Motor neuron (in vitro differentiated cells): Measurements from ENCODE around the gene FOXP1. TPM values are rescaled to one million over a fixed set of nuclear protein-coding genes. Genes with fewer than 3 reads are reported as not detected.

Source experiments
- ATAC-seq, 8 experiments: fragments of 200-7000 bp; cut with Tn5 transposase; replicated peaks in 6 of 8; 2 replicates each; pipeline ENCODE4 v1.8.0; 2021; ENCODE audit warnings: mild to moderate bottlenecking in 8 of 8, moderate library complexity in 8 of 8
- H3K27ac ChIP-seq, 2 donors: fragments of 250-450 bp; sonication (Bioruptor Pico); 2 replicates each; pipeline ENCODE4 v1.9.0; 2021; ENCODE audit warnings: antibody characterized with exemption in 2 of 2, mild to moderate bottlenecking in 2 of 2, moderate library complexity in 1 of 2
- H3K4me1 ChIP-seq, 2 donors: fragments of 250-450 bp; sonication (Bioruptor Pico); replicated peaks in 1 of 2; 2 replicates each; pipeline ENCODE4 v1.6.1; 2021; ENCODE audit warnings: antibody characterized with exemption in 2 of 2, mild to moderate bottlenecking in 2 of 2, moderate library complexity in 1 of 2
- H3K4me3 ChIP-seq, 5 donors: fragments of 250-450 bp; sonication (Bioruptor Pico); 2 replicates each; pipeline ENCODE4 v1.9.0; 2021; ENCODE audit warnings: antibody characterized with exemption in 5 of 5, mild to moderate bottlenecking in 5 of 5, moderate library complexity in 4 of 5
- WGBS, 10 experiments: fragments of 450-650 bp; shearing (Covaris generic); methylation state at CpG; one replicate each; pipeline ENCODE4 v1.0.0; 2022; 5-methylcytosine and 5-hydroxymethylcytosine counted together
- in situ Hi-C, 9 experiments: fragments of 400-800 bp; cut with MboI; loops; one replicate each; pipeline ENCODE4 v1.15.0; 2021; ENCODE audit warnings: low sequenced_read_pairs in 9 of 9, low pct_unique_long_range_greater_than_20kb in 2 of 9; ENCODE audit not compliant: unreplicated experiment in 9 of 9
- total RNA-seq, 8 experiments: library from RNA; unstranded; fragments of 300-600 nt; gene quantifications; 2 replicates each; pipeline versions ENCODE4 v1.2.3 to v1.2.4, GENCODE V29; 2022

Gene FOXP1
- total RNA-seq, 8 experiments from 2014 or later: 7.0 to 118 (median 74.5) TPM

DNA sequence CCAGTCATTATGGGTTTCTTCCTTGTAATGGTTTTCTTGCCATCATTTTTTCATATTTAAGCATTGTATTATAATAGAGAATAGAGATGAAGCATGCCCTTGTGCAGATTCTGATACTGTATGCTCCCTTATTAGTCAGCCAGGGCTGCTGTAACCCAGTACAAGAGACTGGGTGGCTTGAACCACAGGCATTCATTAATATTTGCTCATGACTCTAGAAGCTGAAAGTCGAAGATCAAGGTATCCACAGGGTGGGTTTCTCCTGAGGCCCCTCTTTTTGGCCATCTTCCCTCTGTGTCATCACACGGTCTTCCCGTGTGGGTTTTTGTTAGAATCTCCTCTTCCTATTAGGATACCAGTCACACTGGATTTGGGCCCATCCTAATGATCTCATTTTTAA, 74.5 kb downstream of the FOXP1 start:
- ATAC-seq: peak in 1 of 8 experiments; percentile 21
- no peak overlapping the region for H3K4me3 ChIP-seq
- WGBS, 10 experiments: 25 to 100% (median 87%) methylated on average over 1 to 3 of the region's 3 CpGs; no CpG with 5 or more reads in 1 of the 10 experiments
- peaks cover 8 to 18% of the 10 kb centered on the region in 2 donors for H3K4me1 ChIP-seq
- in situ Hi-C loops: no loop called here
- no peak overlapping the region for H3K27ac ChIP-seq

DNA sequence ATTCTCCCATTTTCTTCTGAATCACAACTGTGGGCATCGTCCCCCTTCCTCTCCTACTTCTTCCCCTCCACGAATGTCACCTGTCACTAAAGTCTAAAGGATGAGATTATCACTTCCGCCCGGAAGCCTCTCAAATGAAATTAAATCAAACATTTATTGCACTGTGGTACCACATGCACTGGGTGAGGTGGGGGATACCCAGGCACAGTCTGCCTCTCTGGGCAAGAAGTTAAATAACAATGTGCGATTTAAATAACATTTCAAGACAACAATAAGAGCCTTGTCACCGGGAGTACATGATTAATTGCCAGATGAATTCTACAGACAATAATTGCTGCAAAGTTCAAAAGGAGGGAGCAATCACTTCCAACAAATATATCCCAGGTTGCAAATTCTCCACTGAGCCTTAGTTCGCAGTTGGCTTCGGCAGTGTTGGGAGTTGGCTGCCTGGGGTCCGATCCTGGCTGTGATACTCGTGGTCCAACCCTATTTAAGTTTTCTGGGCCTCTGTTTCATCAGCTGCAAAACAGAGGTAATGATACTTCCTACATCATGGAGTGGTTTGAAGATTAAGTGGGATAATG, 77.7 kb downstream of the FOXP1 start:
- in situ Hi-C loops: no loop called here
- 0 to 84% (median 70%) methylated on average over 1 to 10 of the region's 10 CpGs; no CpG with 5 or more reads in 1 of the 10 experiments for WGBS, 10 experiments
- Histone ChIP-seq H3K4me1 (peaks cover 7 to 14% of the 10 kb centered on the region in 2 donors), H3K4me3 (no peak overlapping the region), H3K27ac (no peak overlapping the region)
- ATAC-seq: peak in 4 of 8 experiments; percentile 22 to 78 (median 72)

DNA sequence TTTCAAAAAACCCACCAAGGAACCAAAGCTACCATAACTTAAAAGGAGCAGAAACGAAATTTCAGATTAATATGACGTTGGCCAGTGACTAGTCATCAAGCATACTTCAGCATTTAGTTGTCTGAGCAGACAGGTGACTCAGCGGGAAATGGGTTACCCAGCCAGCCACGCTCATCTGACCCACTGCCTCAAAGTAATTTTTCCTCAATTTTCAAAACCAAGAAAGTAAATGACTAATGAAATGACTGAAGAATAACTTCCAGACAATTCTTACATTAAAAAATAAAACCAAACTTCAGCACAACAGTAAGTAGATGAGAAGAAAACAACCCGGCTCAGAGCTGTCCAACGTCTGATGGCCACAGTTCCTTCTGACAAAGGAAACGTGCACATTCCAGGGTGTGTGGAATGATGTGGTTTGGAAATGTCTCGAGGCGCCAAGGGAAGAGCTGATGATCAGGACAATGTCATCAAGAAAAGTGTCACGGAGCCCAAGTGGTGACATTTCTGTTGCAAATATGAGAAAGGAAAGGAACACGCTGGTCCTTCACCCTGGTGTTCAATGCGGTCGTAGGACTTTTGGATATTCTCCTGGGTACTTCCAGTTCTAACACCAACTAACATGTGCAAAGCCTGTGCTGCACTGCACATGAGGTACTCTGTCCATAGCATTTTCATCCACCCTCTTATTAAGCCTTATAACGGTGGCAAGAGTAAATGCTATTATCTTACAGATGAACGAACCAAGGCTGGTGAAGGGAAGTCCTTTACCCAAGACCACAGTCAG, 79.1 kb downstream of the FOXP1 start:
- peak in 3 of 8 experiments; percentile 53 to 94 (median 91) for ATAC-seq
- Histone ChIP-seq H3K27ac (no peak overlapping the region), H3K4me3 (no peak overlapping the region), H3K4me1 (peaks cover 7 to 9% of the 10 kb centered on the region in 2 donors)
- in situ Hi-C loops: no loop called here
- WGBS, 10 experiments: 5 to 94% (median 65%) methylated on average over 3 to 14 of the region's 15 CpGs; no CpG with 5 or more reads in 1 of the 10 experiments

DNA sequence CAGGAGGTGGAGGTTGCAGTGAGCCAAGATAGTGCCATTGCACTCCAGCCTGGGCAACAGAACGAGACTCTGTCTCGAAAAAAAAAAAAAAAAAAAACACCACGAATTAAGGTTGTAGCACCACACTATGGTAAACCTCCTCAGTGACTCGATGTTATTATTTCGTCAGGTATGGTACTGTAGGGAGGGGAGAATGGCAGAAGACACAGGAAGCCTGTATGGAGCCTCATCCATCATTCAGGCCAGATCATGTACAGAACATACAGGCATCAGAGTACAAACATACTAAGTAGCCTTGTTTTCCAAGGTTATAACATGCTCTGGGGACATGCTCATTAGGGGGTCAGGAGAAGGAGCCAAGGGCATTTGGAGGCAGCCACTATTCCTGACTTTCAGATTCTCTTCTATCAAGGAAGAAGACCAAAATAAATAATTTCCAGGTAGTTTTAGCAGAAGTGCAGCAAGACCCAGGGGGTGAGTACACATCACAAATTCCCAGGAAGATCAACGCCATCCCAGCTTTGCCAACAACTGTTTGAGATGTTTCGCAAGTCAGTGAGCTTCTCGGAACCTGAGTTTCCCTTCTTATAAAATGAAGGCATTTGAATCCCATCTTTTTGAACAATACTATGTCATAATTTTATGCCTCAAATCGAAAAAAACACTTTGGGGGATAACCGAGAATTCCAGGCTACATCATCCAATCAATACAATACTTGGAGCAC, 79.8 kb downstream of the FOXP1 start:
- Histone ChIP-seq H3K4me1 (peaks cover 7 to 9% of the 10 kb centered on the region in 2 donors), H3K27ac (no peak overlapping the region), H3K4me3 (no peak overlapping the region)
- peak in 1 of 8 experiments; percentile 25 for ATAC-seq
- in situ Hi-C loops: no loop called here
- 36 to 100% (median 93%) methylated on average over 3 to 10 of the region's 10 CpGs; no CpG with 5 or more reads in 1 of the 10 experiments for WGBS, 10 experiments

DNA sequence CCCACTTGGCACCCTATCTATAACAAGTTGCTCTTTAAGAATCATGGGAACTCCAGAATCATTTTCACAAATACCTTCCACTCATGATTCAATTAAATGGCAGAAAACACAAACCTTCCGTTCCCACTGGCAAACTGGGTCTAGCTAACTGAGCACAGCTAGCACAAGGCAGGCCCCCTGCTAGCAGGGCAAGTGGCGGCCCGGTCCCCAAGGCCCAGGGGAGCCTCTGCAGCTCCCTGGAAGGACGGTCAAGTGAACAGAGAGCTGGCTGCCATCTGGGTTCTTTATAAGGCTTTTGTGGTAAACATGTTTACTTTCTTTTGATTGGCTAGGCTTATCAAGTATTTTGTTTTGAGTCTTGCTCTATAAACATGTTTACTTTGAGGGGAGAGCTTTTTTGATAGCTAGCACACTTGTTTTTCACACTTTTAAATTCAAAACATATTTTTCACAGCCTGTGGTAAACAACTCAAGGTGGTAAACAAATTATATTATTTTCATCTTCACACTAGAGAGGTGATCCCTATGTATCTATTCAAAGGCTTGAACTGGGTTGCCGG, 81.4 kb downstream of the FOXP1 start:
- in situ Hi-C loops: no loop called here
- WGBS, 10 experiments: 81 to 100% (median 100%) methylated on average over 1 to 3 of the region's 5 CpGs; no CpG with 5 or more reads in 2 of the 10 experiments

DNA sequence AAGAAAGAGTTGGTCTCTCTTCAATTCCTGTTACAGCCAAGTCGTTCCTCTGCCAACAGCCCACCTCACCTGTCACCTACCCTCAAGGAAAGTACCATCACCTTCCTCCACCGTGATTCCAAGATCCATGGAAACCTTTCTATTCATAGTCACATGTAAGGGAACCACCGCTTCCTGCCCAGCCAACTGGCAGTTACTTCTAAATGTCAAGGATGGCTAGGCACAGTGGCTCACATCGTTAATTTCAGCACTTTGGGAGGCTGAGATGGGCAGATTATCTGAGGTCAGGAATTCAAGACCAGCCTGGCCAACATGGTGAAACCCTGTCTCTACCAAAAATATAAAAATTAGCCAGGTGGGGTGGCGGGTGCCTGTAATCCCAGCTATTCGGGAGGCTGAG, 82.8 kb downstream of the FOXP1 start:
- Histone ChIP-seq H3K27ac (no peak overlapping the region), H3K4me3 (no peak overlapping the region), H3K4me1 (peaks cover 13 to 19% of the 10 kb centered on the region in 2 donors)
- no peak for ATAC-seq
- WGBS, 10 experiments: 83 to 100% (median 92%) methylated on average over 2 to 5 of the region's 6 CpGs; no CpG with 5 or more reads in 2 of the 10 experiments
- in situ Hi-C loops: no loop called here

More for the DNA sequence above, 81.4 kb downstream of the FOXP1 start:
- Histone ChIP-seq H3K27ac (no peak overlapping the region), H3K4me3 (no peak overlapping the region), H3K4me1 (peaks cover 17 to 20% of the 10 kb centered on the region in 2 donors)
- no peak for ATAC-seq

DNA sequence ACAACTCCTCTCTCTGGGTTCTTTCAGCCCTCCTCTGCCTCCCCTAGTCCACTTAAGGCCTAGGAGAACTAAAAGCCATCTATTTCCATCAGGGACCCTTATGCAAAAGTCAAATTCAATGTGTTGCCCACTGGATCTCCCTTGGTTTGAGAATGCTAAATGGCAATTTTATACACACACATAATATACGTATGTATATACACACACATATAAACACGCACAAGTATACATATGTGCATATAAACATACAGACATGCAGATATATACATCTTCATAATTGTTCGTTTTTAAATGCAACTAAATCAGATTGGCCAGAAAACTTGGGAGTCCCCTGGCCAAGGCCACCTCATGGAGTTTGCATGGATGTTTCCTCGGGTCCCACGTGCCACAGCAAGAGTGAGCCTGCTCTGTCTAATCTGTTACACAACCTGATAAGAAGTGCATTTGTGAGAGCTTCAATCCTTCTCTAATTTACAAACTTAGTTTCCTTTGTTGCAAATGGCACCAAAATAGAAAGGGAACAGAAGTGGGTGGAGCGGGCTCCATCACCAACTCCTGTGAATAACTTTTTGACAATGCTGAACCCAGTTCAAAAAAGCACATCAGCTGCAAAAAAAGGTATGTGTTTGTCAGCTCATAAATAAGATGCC, 84.2 kb downstream of the FOXP1 start:
- peak in 1 of 8 experiments; percentile 65 for ATAC-seq
- H3K4me3 ChIP-seq: no peak overlapping the region
- in situ Hi-C loops: no loop called here
- 0 to 100% (median 91%) methylated on average over 1 to 5 of the region's 6 CpGs; no CpG with 5 or more reads in 1 of the 10 experiments for WGBS, 10 experiments
- no peak overlapping the region for H3K27ac ChIP-seq
- H3K4me1 ChIP-seq: peaks cover 11 to 16% of the 10 kb centered on the region in 2 donors

DNA sequence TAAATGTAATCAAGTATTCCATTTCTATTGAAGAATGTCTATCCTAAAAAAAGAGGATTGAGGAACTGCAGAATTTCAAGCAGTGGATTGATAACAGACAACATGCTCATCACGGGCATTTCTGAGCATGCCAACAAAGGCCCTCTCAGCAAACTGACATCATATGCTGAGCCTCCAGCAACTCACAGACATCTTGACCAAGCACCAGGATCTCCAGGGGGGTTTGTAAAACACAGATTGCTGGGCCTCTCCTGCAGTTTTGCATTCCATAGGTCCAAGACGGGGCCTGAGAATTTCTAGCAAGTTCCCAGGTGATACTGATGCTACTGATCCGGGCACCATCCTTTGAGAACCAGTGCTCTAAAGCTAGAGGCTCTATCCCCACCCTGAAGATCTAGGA, 85.0 kb downstream of the FOXP1 start:
- ATAC-seq: peak in 1 of 8 experiments; percentile 18
- H3K27ac ChIP-seq: no peak overlapping the region
- in situ Hi-C loops: no loop called here
- WGBS, 10 experiments: 29 to 100% (median 94%) methylated on average over 1 to 2 of the region's 3 CpGs; no CpG with 5 or more reads in 4 of the 10 experiments
- H3K4me3 ChIP-seq: no peak overlapping the region
- peaks cover 11 to 16% of the 10 kb centered on the region in 2 donors for H3K4me1 ChIP-seq

DNA sequence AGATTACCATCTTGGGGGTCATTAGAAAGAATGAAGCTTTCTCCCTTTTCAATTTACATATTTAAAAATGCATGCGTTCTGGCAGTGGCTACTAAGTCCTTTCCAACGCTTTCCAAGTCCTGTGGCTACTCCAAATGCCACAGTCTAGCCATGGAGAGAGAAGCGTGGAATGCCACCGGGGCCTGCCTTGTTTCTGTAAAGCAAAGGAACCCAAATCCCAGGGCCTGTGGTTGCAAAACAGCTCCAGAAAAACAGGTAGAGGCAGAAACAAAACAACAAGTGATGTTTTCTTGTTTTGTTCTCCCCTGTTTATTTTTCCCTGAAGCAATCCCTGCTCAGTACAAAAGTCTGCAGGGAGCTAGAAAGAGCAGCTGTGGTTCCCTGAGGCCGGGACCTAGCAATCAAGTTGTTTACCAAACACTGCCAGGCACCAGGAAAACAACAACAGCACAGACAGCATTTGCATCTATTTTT, 85.5 kb downstream of the FOXP1 start:
- WGBS, 10 experiments: 17 to 71% (median 46%) methylated on average over 1 to 5 of the region's 5 CpGs; no CpG with 5 or more reads in 1 of the 10 experiments
- ATAC-seq: peak in 5 of 8 experiments; percentile 8 to 66 (median 62)
- in situ Hi-C loops: no loop called here
- H3K4me1 ChIP-seq: peaks cover 11 to 16% of the 10 kb centered on the region in 2 donors
- no peak overlapping the region for H3K27ac ChIP-seq
- H3K4me3 ChIP-seq: no peak overlapping the region

DNA sequence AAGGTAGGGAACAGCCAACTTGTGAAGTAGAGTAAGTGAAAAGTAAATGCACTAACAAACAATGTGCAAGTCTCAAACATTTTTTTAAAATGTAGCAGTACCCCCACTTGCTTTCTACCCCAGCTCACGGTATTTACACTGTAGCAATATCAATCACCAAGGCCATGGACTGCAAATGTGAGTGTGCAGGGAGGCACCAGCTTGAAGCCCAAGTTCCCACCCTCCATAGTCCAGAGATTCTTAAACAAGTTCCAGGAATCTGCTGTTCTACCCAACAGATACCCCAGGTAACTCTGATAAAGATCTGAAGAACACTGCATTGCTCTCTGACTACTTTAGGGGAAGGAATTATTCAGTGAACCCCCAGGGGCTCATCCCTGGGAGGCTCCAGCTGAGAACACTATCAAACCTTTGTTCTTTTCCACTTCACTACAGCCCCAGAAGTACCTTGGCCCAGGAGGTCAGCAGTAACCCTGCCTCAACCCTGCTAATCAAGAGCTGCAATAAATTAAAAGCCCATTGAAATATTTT, 86.1 kb downstream of the FOXP1 start:
- no peak overlapping the region for H3K27ac ChIP-seq
- WGBS, 10 experiments: 50 to 80% (median 60%) methylated on average over 1 of the region's 1 CpG; no CpG with 5 or more reads in 3 of the 10 experiments
- peak in 6 of 8 experiments; percentile 11 to 61 (median 36) for ATAC-seq

DNA sequence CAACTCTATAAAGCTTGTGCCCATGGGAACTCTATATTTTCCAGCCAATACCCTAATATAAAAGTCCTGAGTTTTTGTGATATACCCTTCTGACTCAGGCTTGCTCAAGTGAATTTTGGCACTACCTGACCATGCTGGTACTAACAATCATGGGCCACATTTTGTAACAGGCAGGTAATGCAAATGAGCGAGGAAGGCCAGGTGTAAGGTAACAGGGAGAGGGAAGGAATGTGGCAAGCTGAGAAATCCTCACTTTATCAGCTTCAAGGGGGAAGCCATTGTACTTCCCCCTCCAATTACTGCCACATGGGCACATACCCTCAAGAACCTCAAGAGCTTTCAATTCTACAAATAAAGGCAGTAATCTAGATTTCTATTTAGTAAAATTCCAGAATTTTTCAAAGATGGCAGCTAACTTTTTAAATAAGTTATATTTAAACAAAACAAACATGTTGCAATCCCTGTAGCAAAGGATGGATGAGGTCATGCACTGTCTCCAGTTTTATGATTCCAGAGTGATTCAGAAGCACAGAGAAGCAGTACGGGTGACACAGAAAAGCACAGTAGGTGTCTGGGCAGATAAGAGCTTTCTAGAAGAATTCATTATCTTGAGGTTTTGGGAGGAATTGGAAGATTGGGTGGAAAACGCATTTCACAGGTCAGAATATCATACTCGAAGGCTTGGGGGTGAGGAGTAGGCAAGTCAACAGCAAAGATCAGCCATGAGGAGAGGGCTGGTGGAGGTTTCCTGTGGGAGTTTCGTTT, 87.6 kb downstream of the FOXP1 start:
- Histone ChIP-seq H3K4me3 (no peak overlapping the region), H3K4me1 (peaks cover 11 to 16% of the 10 kb centered on the region in 2 donors), H3K27ac (no peak overlapping the region)
- 50 to 100% (median 95%) methylated on average over 1 to 4 of the region's 5 CpGs; no CpG with 5 or more reads in 1 of the 10 experiments for WGBS, 10 experiments
- ATAC-seq: peak in 3 of 8 experiments; percentile 58 to 86 (median 75)
- in situ Hi-C loops: no loop called here

More for the DNA sequence above, 86.1 kb downstream of the FOXP1 start:
- H3K4me1 ChIP-seq: peaks cover 11 to 16% of the 10 kb centered on the region in 2 donors
- no peak overlapping the region for H3K4me3 ChIP-seq
- in situ Hi-C loops: no loop called here
